ENCODE measurements around the gene SIGLEC14. TPM values are rescaled to one million over a fixed set of nuclear protein-coding genes. Genes with fewer than 3 reads are reported as not detected.
"Not testable (repeated sequence)": the region's sequence is repeated elsewhere in the genome, so short reads cannot be mapped to it uniquely, and the experiment has no call there.

SIGLEC14 gene
- total RNA-seq, 1 experiment from 2014 or later: not detected

- DNase-seq (ENCODE audit: low read depth, low spot score) (no peak), ATAC-seq (no peak)
- no peak for TF ChIP-seq CTCF (IDR thresholded peaks at IDR 0.05)
- TF ChIP-seq SIN3A (IDR thresholded peaks at IDR 0.05; ENCODE audit: borderline replicate concordance, insufficient read depth, low read depth, low read length): no peak
- TF ChIP-seq REST (IDR thresholded peaks at IDR 0.05; ENCODE audit: insufficient read depth in 1 of 2, low read depth in 2 of 2, low read length in 1 of 2): no peak
- no peak for TF ChIP-seq TCF7L2 (IDR thresholded peaks at IDR 0.05; ENCODE audit: low read depth, low read length)
- TF ChIP-seq POLR2AphosphoS5 (IDR thresholded peaks at IDR 0.05; ENCODE audit: low read depth, low read length): no peak
- POLR2A ChIA-PET: no interaction called here
- in situ Hi-C loops (cut with HindIII; ENCODE audit: low pct_unique_long_range_greater_than_20kb, low sequenced_read_pairs): no loop called here
- intact Hi-C loops (cut with micrococcal nuclease; ENCODE audit: unreplicated experiment): no loop called here
- Histone ChIP-seq H3K36me3 (ENCODE audit: control insufficient read depth, insufficient read depth, low read length) (no peaks in the 10 kb centered on the region), H3K4me3 (ENCODE audit: low read depth in 2 of 2, low read length in 2 of 2) (no peak overlapping the region), H3K27ac (ENCODE audit: low read length) (no peak overlapping the region), H3K4me1 (ENCODE audit: control insufficient read depth, insufficient read depth, low read length) (no peaks in the 10 kb centered on the region), H3K9me3 (ENCODE audit: control insufficient read depth, insufficient read depth, low read depth, low read length) (no peaks in the 10 kb centered on the region), H3K27me3 (ENCODE audit: control insufficient read depth, insufficient read depth, low read length) (no peaks in the 10 kb centered on the region)
- BruUV-seq (replicated peaks): no TSS peak
- CTCF ChIA-PET: interaction anchor here (0.6 kb wide), 1 partner anchor 201 kb away, joined by 8 read pairs; no protein-coding TSS in a partner anchor
Observed at GRCh38 chr19:51676566-51677083, 30.0 kb upstream of the SIGLEC14 start.

- peak; percentile 54 for TF ChIP-seq CTCF (IDR thresholded peaks at IDR 0.05)
- H3K9me3 ChIP-seq (ENCODE audit: control insufficient read depth, insufficient read depth, low read depth, low read length); in situ Hi-C loops (cut with HindIII; ENCODE audit: low pct_unique_long_range_greater_than_20kb, low sequenced_read_pairs); intact Hi-C loops (cut with micrococcal nuclease; ENCODE audit: unreplicated experiment); BruUV-seq (replicated peaks); ATAC-seq; DNase-seq (ENCODE audit: low read depth, low spot score); H3K27ac ChIP-seq (ENCODE audit: low read length); POLR2A ChIA-PET; H3K36me3 ChIP-seq (ENCODE audit: control insufficient read depth, insufficient read depth, low read length); H3K4me3 ChIP-seq (ENCODE audit: low read depth in 2 of 2, low read length in 2 of 2); H3K27me3 ChIP-seq (ENCODE audit: control insufficient read depth, insufficient read depth, low read length); H3K4me1 ChIP-seq (ENCODE audit: control insufficient read depth, insufficient read depth, low read length): not testable (repeated sequence)
- CTCF ChIA-PET: interaction anchor here (0.6 kb wide), 1 partner anchor 200 kb away, joined by 8 read pairs; no protein-coding TSS in a partner anchor
Observed at GRCh38 chr19:51675911-51676565, 29.4 kb upstream of the SIGLEC14 start.
